GM18858 (cell line): ENCODE measurements around the gene ITFG1.
"Not testable (repeated sequence)": the region's sequence is repeated elsewhere in the genome, so short reads cannot be mapped to it uniquely, and the experiment has no call there.

Experiments used
- ATAC-seq: cut with Tn5 transposase; IDR thresholded peaks from one replicate; pipeline ENCODE4 v1.9.1; 2021; ENCODE audit not compliant: unreplicated experiment

ITFG1 gene

GRCh38 chr16:47473792-47474191 lies 12.9 kb upstream of the ITFG1 start:
- no peak for ATAC-seq

GRCh38 chr16:47473004-47473403 lies 12.1 kb upstream of the ITFG1 start:
- ATAC-seq: not testable (repeated sequence)

- ATAC-seq: no peak
Observed at GRCh38 chr16:47470810-47471209, 9.9 kb upstream of the ITFG1 start.

- ATAC-seq: no peak
Observed at GRCh38 chr16:47470211-47470610, 9.3 kb upstream of the ITFG1 start.

GRCh38 chr16:47469227-47469626 lies 8.4 kb upstream of the ITFG1 start:
- ATAC-seq: no peak

- not testable (repeated sequence) for ATAC-seq
Observed at GRCh38 chr16:47468070-47468689, 7.3 kb upstream of the ITFG1 start.

- no peak for ATAC-seq
Observed at GRCh38 chr16:47467501-47467900, 6.6 kb upstream of the ITFG1 start.

GRCh38 chr16:47465919-47466630 lies 5.2 kb upstream of the ITFG1 start:
- ATAC-seq: no peak

GRCh38 chr16:47463771-47464624 lies 3.1 kb upstream of the ITFG1 start:
- no peak for ATAC-seq

GRCh38 chr16:47461598-47462266 lies 869 bp upstream of the ITFG1 start:
- no peak for ATAC-seq

GRCh38 chr16:47460359-47460710 lies 528 bp downstream of the ITFG1 start:
- no peak for ATAC-seq

- ATAC-seq: no peak
Observed at GRCh38 chr16:47459603-47460002, 1.3 kb downstream of the ITFG1 start.

- ATAC-seq: no peak
Observed at GRCh38 chr16:47458331-47458730, 2.5 kb downstream of the ITFG1 start.

GRCh38 chr16:47449788-47450187 lies 11.1 kb downstream of the ITFG1 start:
- ATAC-seq: no peak

- no peak for ATAC-seq
Observed at GRCh38 chr16:47448830-47449575, 11.9 kb downstream of the ITFG1 start.

- ATAC-seq: no peak
Observed at GRCh38 chr16:47446431-47446830, 14.4 kb downstream of the ITFG1 start.

GRCh38 chr16:47442884-47443283 lies 18.0 kb downstream of the ITFG1 start:
- not testable (repeated sequence) for ATAC-seq

GRCh38 chr16:47440066-47440465 lies 20.8 kb downstream of the ITFG1 start:
- ATAC-seq: not testable (repeated sequence)

GRCh38 chr16:47434274-47434673 lies 26.6 kb downstream of the ITFG1 start:
- ATAC-seq: not testable (repeated sequence)

- ATAC-seq: no peak
Observed at GRCh38 chr16:47431960-47432359, 28.9 kb downstream of the ITFG1 start.

- no peak for ATAC-seq
Observed at GRCh38 chr16:47426806-47427205, 34.1 kb downstream of the ITFG1 start.
